Right lobe of liver (tissue), 6 donors: ENCODE measurements around the gene CADPS. TPM values are rescaled to one million over a fixed set of nuclear protein-coding genes. Genes with fewer than 3 reads are reported as not detected.

Experiments used
- ATAC-seq, 4 donors: fragments of 200-7000 bp; cut with Tn5 transposase; one replicate each; pipeline ENCODE4 v1.9.1; 2020; ENCODE audit warnings: mild to moderate bottlenecking in 4 of 4, moderate library complexity in 4 of 4
- DNase-seq, 3 donors: peaks; one replicate each; pipeline ENCODE4 v3.0.0-alpha.2; 2020
- H3K27ac ChIP-seq, 3 donors: fragments of 200-600 bp; one replicate each; pipeline ENCODE4 v1.8.0; 2022
- H3K27me3 ChIP-seq, 2 donors: fragments of 200-600 bp; one replicate each; pipeline ENCODE4 v1.8.0; 2022
- H3K36me3 ChIP-seq, 4 donors: fragments of 200-600 bp; sonication (generic) in 1 of 4; one replicate each; pipeline versions ENCODE4 v1.5.1 to v1.8.0; 2017 to 2022; ENCODE audit warnings: control low read depth in 1 of 4
- H3K4me1 ChIP-seq, 4 donors: fragments of 200-600 bp; sonication (generic) in 1 of 4; one replicate each; pipeline versions ENCODE4 v1.5.1 to v1.8.0; 2017 to 2022; ENCODE audit warnings: control low read depth in 1 of 4
- H3K4me3 ChIP-seq, 3 donors: fragments of 200-600 bp; one replicate each; pipeline ENCODE4 v1.8.0; 2022
- H3K9me3 ChIP-seq, 4 donors: fragments of 200-600 bp; sonication (generic) in 1 of 4; one replicate each; pipeline versions ENCODE4 v1.5.1 to v1.8.0; 2017 to 2022; ENCODE audit warnings: control low read depth in 1 of 4
- POLR2A ChIP-seq: fragments of 450-650 bp; IDR thresholded peaks from one replicate; pipeline ENCODE4 v1.6.1; 2017; ENCODE audit warnings: antibody characterized with exemption, mild to moderate bottlenecking
- WGBS: methylation state at CpG from one replicate; pipeline ENCODE4 v1.1.6; 2018; ENCODE audit warnings: low coverage, low lambda C conversion rate; ENCODE audit not compliant: insufficient coverage; ENCODE audit errors: missing lambda C conversion rate; 5-methylcytosine and 5-hydroxymethylcytosine counted together
- intact Hi-C, 2 donors: fragments of 100-400 bp; cut with DNase I; formaldehyde crosslinking; loops; one replicate each; pipeline versions ENCODE4 v1.11.2 to v1.14.1; 2022
- total RNA-seq, 6 experiments: library from RNA; depleted of rRNA in 2 of 6; stranded (reverse); fragments of >200 nt in 2 of 6; fragmentation: NEBNext Ultra II Directional in 3 of 6; extraction: Animal tissue kit (Norgen Biotek cat#: 25700) in 3 of 6; gene quantifications; one replicate each; pipeline versions ENCODE4 v1.1.0 to v1.2.4, GENCODE V29; 2016 to 2023
- TF ChIP-seq, protein P1 (sequence below), 4 donors: fragments of 200-600 bp in 3 of 4; fragments of 450-650 bp in 1 of 4; IDR thresholded peaks; one replicate each; pipeline versions ENCODE4 v1.5.1 to v1.8.0; 2016 to 2022; ENCODE audit warnings: antibody characterized with exemption in 4 of 4, mild to moderate bottlenecking in 2 of 4
- donor health status: DM: no; HTN: yes; CAD: no.
- donor health status: DM: no; HTN: no; CAD: no.
- donor health status: DM: no; HTN: no; CAD: no.
- donor health status: DM: no; HTN: yes; CAD: no.
- donor health status: DM: no; HTN: yes; CAD: no.

CADPS gene
- total RNA-seq, 6 experiments from 2014 or later = 0.06 to 0.98 TPM; not detected in 4

DNA sequence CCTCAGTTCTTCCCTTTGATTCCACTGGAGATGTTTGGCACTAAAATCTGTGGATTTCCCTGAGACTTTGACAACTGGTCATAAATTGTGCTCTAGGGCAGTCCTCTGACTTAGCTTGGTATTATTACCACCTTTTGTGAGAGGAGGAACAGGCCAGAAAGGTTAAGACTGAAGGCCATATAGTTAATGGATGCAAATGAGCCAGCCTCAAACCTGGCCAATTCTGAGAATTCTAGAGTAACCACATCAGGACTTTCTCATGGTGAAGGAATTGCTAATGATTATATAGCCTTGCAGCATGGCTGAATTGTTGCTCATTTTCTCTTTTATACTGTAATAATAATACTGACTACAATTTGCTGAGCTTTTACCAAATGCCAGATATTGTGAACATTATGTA is 162.5 kb downstream of the CADPS start:
- intact Hi-C loops = no loop called here
- Histone ChIP-seq H3K27ac (no peak overlapping the region), H3K36me3 (no peaks in the 10 kb centered on the region), H3K9me3 (no peaks in the 10 kb centered on the region), H3K4me1 (no peaks in the 10 kb centered on the region), H3K4me3 (no peak overlapping the region), H3K27me3 (no peaks in the 10 kb centered on the region)
- TF ChIP-seq, protein P1, sequence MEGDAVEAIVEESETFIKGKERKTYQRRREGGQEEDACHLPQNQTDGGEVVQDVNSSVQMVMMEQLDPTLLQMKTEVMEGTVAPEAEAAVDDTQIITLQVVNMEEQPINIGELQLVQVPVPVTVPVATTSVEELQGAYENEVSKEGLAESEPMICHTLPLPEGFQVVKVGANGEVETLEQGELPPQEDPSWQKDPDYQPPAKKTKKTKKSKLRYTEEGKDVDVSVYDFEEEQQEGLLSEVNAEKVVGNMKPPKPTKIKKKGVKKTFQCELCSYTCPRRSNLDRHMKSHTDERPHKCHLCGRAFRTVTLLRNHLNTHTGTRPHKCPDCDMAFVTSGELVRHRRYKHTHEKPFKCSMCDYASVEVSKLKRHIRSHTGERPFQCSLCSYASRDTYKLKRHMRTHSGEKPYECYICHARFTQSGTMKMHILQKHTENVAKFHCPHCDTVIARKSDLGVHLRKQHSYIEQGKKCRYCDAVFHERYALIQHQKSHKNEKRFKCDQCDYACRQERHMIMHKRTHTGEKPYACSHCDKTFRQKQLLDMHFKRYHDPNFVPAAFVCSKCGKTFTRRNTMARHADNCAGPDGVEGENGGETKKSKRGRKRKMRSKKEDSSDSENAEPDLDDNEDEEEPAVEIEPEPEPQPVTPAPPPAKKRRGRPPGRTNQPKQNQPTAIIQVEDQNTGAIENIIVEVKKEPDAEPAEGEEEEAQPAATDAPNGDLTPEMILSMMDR (IDR thresholded peaks at IDR 0.05) = no peak
- TF ChIP-seq POLR2A = no peak
- ATAC-seq (no peak), DNase-seq (no peak)

DNA sequence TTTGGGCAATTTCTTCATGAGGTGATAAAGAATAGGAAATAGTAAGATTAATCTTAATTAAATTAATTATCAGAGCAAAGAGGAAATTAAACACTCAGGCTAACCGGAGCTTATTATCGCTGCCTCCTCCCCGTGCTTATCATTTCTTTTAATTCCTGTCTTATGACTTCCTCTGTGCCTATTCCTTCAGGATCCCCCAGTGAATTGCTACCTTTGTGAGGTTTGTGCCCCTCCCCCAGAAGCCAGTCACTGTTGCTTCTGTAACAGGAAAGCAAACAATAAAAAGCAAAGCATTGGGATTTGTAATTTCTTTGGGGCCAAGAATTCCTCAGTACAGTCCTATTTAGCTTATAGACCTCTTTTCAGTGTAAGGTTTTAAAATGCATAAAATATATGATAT is 164.5 kb downstream of the CADPS start:
- intact Hi-C loops = no loop called here
- H3K36me3 ChIP-seq = no peaks in the 10 kb centered on the region
- 56% methylated on average over 3 of the region's 3 CpGs for WGBS
- no peak for TF ChIP-seq POLR2A
- TF ChIP-seq, protein P1 (IDR thresholded peaks at IDR 0.05) = no peak
- no peak for DNase-seq
- no peaks in the 10 kb centered on the region for H3K4me1 ChIP-seq
- H3K27me3 ChIP-seq = no peaks in the 10 kb centered on the region
- H3K9me3 ChIP-seq = no peaks in the 10 kb centered on the region
- ATAC-seq = no peak
- no peak overlapping the region for H3K27ac ChIP-seq
- no peak overlapping the region for H3K4me3 ChIP-seq

DNA sequence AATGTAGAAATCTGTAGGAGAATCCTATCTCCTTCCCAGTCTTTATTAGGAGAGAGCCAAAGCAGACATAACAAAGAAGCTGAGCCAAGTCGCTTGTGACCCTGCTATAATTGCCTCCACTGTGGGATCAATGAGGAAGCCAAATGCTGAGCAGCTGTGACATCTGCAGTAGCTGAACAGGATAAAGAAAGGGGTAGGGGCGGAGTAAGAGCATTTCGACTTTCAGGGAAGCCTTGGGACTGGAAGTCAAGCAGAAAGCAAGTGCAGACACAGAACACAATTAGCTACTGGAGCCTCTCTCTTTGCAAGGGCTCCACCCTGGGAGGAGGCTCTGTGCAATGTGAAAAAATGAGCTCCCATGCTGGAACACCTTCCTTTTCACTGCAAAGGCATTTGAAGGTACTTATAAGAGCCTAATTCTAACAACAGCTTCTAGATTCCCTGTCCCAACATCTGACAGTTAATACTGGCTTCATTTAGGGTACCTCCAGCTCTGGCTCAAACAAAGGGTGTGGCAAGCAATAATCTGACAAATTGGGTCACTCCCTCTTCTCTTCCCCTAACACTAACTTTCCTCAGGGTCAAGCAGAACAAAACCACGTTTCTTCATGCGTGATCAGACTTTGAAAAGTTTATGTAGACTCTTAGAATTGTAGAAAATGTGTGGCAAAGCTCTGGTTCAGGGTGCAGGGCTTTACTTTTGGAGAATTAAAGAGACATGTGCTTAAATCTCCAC is 166.4 kb downstream of the CADPS start:
- intact Hi-C loops = no loop called here
- 19% methylated on average over 4 of the region's 5 CpGs for WGBS
- DNase-seq (no peak), ATAC-seq (no peak)
- Histone ChIP-seq H3K27me3 (no peaks in the 10 kb centered on the region), H3K36me3 (no peaks in the 10 kb centered on the region), H3K4me1 (no peaks in the 10 kb centered on the region), H3K4me3 (no peak overlapping the region), H3K27ac (no peak overlapping the region), H3K9me3 (no peaks in the 10 kb centered on the region)
- TF ChIP-seq POLR2A = no peak
- TF ChIP-seq, protein P1 (IDR thresholded peaks at IDR 0.05) = no peak

DNA sequence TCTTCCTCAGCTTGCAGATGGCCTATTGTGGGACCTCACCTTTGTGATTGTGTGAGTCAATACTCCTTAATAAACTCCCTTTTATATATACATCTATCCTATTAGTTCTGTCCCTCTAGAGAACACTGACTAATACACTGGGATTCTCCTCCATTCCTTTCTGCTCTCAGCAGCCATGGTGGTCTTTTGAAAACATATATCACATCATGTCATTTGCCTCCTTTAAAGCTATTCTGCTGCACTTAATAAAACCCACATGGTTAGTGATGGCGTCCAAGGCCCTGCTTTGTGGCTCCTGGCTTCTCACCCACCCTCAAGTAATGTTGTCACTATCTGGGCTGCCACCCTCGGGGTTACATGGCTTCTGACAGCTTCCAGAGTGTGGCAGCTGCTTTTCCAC is 169.5 kb downstream of the CADPS start:
- Histone ChIP-seq H3K36me3 (no peaks in the 10 kb centered on the region), H3K27me3 (no peaks in the 10 kb centered on the region), H3K4me1 (no peaks in the 10 kb centered on the region), H3K9me3 (no peaks in the 10 kb centered on the region), H3K27ac (no peak overlapping the region), H3K4me3 (no peak overlapping the region)
- ATAC-seq = no peak
- intact Hi-C loops = no loop called here
- TF ChIP-seq POLR2A = no peak
- TF ChIP-seq, protein P1 (IDR thresholded peaks at IDR 0.05) = no peak
- DNase-seq = no peak
- 60% methylated on average over 2 of the region's 2 CpGs for WGBS
